HUDEP-2 (cell line): ENCODE data around the gene TNPO3.
"Not testable (repeated sequence)": the region's sequence is repeated elsewhere in the genome, so short reads cannot be mapped to it uniquely, and the experiment has no call there.

Source experiments
- DNase-seq, 76 experiments: peaks; one replicate each; lab custom pipeline; 2025; ENCODE audit not compliant: unreplicated experiment in 76 of 76; lab: John Stamatoyannopoulos, UW

TNPO3 gene

GRCh38 chr7:129017933-129018538 lies 36.9 kb downstream of the TNPO3 start:
- DNase-seq = no peak

- no peak for DNase-seq
Measured at GRCh38 chr7:129017264-129017663, 37.6 kb downstream of the TNPO3 start.

- DNase-seq = no peak
Measured at GRCh38 chr7:129014501-129015101, 40.3 kb downstream of the TNPO3 start.

GRCh38 chr7:129013048-129013724 lies 41.7 kb downstream of the TNPO3 start:
- no peak for DNase-seq

- DNase-seq = no peak
Measured at GRCh38 chr7:129012641-129013040, 42.3 kb downstream of the TNPO3 start.

GRCh38 chr7:129010075-129010474 lies 44.8 kb downstream of the TNPO3 start:
- DNase-seq = no peak

GRCh38 chr7:129009437-129009836 lies 45.5 kb downstream of the TNPO3 start:
- no peak for DNase-seq

GRCh38 chr7:129008645-129009414 lies 46.1 kb downstream of the TNPO3 start:
- no peak for DNase-seq

GRCh38 chr7:129007572-129007971 lies 47.3 kb downstream of the TNPO3 start:
- no peak for DNase-seq

GRCh38 chr7:129006636-129007414 lies 48.1 kb downstream of the TNPO3 start:
- DNase-seq = no peak

GRCh38 chr7:129005186-129005585 lies 49.7 kb downstream of the TNPO3 start:
- no peak for DNase-seq

GRCh38 chr7:128997181-128997580 lies 57.7 kb downstream of the TNPO3 start:
- DNase-seq = no peak

- not testable (repeated sequence) for DNase-seq
Measured at GRCh38 chr7:128994560-128994959, 60.4 kb downstream of the TNPO3 start.

GRCh38 chr7:128993419-128993818 lies 61.5 kb downstream of the TNPO3 start:
- no peak for DNase-seq

- DNase-seq = no peak
Measured at GRCh38 chr7:128989961-128990360, 65.0 kb downstream of the TNPO3 start.

GRCh38 chr7:128988372-128988771 lies 66.5 kb downstream of the TNPO3 start:
- DNase-seq = no peak

- DNase-seq = no peak
Measured at GRCh38 chr7:128986609-128987008, 68.3 kb downstream of the TNPO3 start.

GRCh38 chr7:128985660-128986059 lies 69.3 kb downstream of the TNPO3 start:
- no peak for DNase-seq

- DNase-seq = no peak
Measured at GRCh38 chr7:128982105-128982504, 72.8 kb downstream of the TNPO3 start.

GRCh38 chr7:128974241-128974934 lies 80.5 kb downstream of the TNPO3 start:
- DNase-seq = no peak
